K562 (cell line): ENCODE results near the gene PSMD11. TPM values are rescaled to one million over a fixed set of nuclear protein-coding genes. Genes with fewer than 3 reads are reported as not detected.

Source experiments
- ATF3 ChIP-seq, 2 experiments: fragments of 450-650 bp in 1 of 2; sonication (generic) in 1 of 2; formaldehyde crosslinking in 1 of 2; IDR thresholded peaks in 1 of 2; conservative IDR thresholded peaks in 1 of 2; 2 replicates each; pipeline versions ENCODE4 v1.6.1 to v1.8.1; 2016 to 2023; ENCODE audit warnings: mild to moderate bottlenecking in 2 of 2, moderate library complexity in 2 of 2, inconsistent platforms in 1 of 2, missing genetic modification reagents in 1 of 2
- BHLHE40 ChIP-seq: IDR thresholded peaks from 2 replicates; pipeline ENCODE4 v1.6.1; 2011; ENCODE audit warnings: low read length, improper control_type of control experiment
- ELF1 ChIP-seq: fragments of 200-800 bp; sonication (Bioruptor generic); IDR thresholded peaks from 2 replicates; pipeline ENCODE4 v1.6.1; 2016; ENCODE audit warnings: missing genetic modification characterization, missing compliant biosample characterization
- LEF1 ChIP-seq: fragments of 450-650 bp; IDR thresholded peaks from 2 replicates; pipeline ENCODE4 v1.6.1; 2016; ENCODE audit warnings: mild to moderate bottlenecking
- MECOM ChIP-seq: fragments of 250-450 bp; sonication (Bioruptor Pico); IDR thresholded peaks from 2 replicates; pipeline ENCODE4 v1.8.0; 2022; ENCODE audit warnings: inconsistent platforms
- NCOA6 ChIP-seq: fragments of 450-650 bp; IDR thresholded peaks from 2 replicates; pipeline ENCODE4 v1.6.1; 2017; ENCODE audit warnings: mild to moderate bottlenecking
- PTBP1 ChIP-seq: fragments of 200-400 bp; formaldehyde crosslinking; IDR thresholded peaks from 2 replicates; pipeline ENCODE4 v1.6.1; 2017; ENCODE audit warnings: low read depth, low read length
- SMAD3 ChIP-seq: fragments of 450-650 bp; formaldehyde crosslinking; conservative IDR thresholded peaks from 2 replicates; pipeline ENCODE4 v1.4.0; 2020; ENCODE audit warnings: mild to moderate bottlenecking
- SUPT5H ChIP-seq: fragments of 450-650 bp; IDR thresholded peaks from 2 replicates; pipeline ENCODE4 v1.6.1; 2016
- TCFL5 ChIP-seq: fragments of 250-450 bp; sonication (Bioruptor Pico); conservative IDR thresholded peaks from 2 replicates; pipeline ENCODE4 v1.6.1; 2021; ENCODE audit warnings: mild to moderate bottlenecking, moderate library complexity, matching md5 sums
- TEAD1 ChIP-seq, 2 experiments: fragments of 450-650 bp in 1 of 2; sonication (generic) in 1 of 2; formaldehyde crosslinking; IDR thresholded peaks; 2 replicates each; pipeline versions ENCODE4 v1.4.0 to v1.8.0; 2020 to 2022; ENCODE audit warnings: mild to moderate bottlenecking in 2 of 2, missing genetic modification reagents in 1 of 2
- TEAD4 ChIP-seq, 2 experiments: sonication (generic) in 1 of 2; formaldehyde crosslinking in 1 of 2; IDR thresholded peaks; 2 replicates each; pipeline versions ENCODE4 v1.6.1 to v1.8.0; 2012 to 2022; ENCODE audit warnings: borderline replicate concordance in 1 of 2, inconsistent platforms in 1 of 2, low read length in 1 of 2, mild to moderate bottlenecking in 1 of 2, missing genetic modification reagents in 1 of 2
- TFAP4 ChIP-seq: sonication (generic); formaldehyde crosslinking; IDR thresholded peaks from 2 replicates; pipeline ENCODE4 v1.8.0; 2022; ENCODE audit warnings: missing genetic modification reagents, mild to moderate bottlenecking, moderate library complexity, borderline replicate concordance
- ZNF41 ChIP-seq: fragments of 250-450 bp; sonication (Bioruptor Pico); conservative IDR thresholded peaks from 2 replicates; pipeline ENCODE4 v1.4.0; 2020; ENCODE audit warnings: mild to moderate bottlenecking
- ZNF75A ChIP-seq: fragments of 450-650 bp; formaldehyde crosslinking; IDR thresholded peaks from 2 replicates; pipeline ENCODE4 v1.4.0; 2020; ENCODE audit warnings: mild to moderate bottlenecking
- polyA plus RNA-seq, 8 experiments: library from polyadenylated mRNA; depleted of rRNA in 4 of 8; stranded (reverse) in 5 of 8; unstranded in 3 of 8; fragments of >200 nt; fragmentation: Nextera tagmentation in 2 of 8; fragmentation: Illumina TruSeq in 1 of 8; extraction: Ambion mirVana in 2 of 8; extraction: Trizol in 1 of 8; gene quantifications; 2 replicates each; pipeline versions ENCODE4 v1.2.1 to v1.2.3, GENCODE V29; 2011 to 2014; ENCODE audit warnings: inconsistent platforms in 1 of 8, missing spikeins in 1 of 8
- total RNA-seq, 7 experiments: library from RNA; depleted of rRNA in 6 of 7; stranded (reverse); fragments of >200 nt in 6 of 7; fragmentation: Illumina TruSeq in 2 of 7; extraction: Trizol in 2 of 7; gene quantifications; 2 replicates each; pipeline versions ENCODE4 v1.2.1 to v1.2.3, GENCODE V29; 2011 to 2021; ENCODE audit warnings: low replicate concordance in 1 of 7
- TF ChIP-seq, protein P1 (sequence below), 2 experiments: fragments of 450-650 bp in 1 of 2; sonication (generic) in 1 of 2; formaldehyde crosslinking; conservative IDR thresholded peaks; 2 replicates each; pipeline versions ENCODE4 v1.4.0 to v1.8.1; 2020 to 2022; ENCODE audit warnings: mild to moderate bottlenecking in 1 of 2, missing genetic modification reagents in 1 of 2
- TF ChIP-seq, protein P2 (sequence below): sonication (generic); formaldehyde crosslinking; IDR thresholded peaks from 2 replicates; pipeline ENCODE4 v1.8.0; 2022; ENCODE audit warnings: mild to moderate bottlenecking, missing genetic modification reagents
- TF ChIP-seq, protein P3 (sequence below): fragments of 250-450 bp; sonication (Bioruptor Pico); IDR thresholded peaks from 2 replicates; pipeline ENCODE4 v1.8.0; 2021; ENCODE audit warnings: moderate library complexity, mild to moderate bottlenecking, inconsistent platforms
- TF ChIP-seq, protein P4 (sequence below), 2 experiments: fragments of 450-650 bp in 1 of 2; IDR thresholded peaks; 2 replicates each; pipeline ENCODE4 v1.6.1; 2011 to 2017; ENCODE audit warnings: low read depth in 2 of 2, antibody characterized with exemption in 1 of 2, borderline replicate concordance in 1 of 2, low read length in 1 of 2, mild to moderate bottlenecking in 1 of 2, mixed read lengths in 1 of 2; ENCODE audit not compliant: control insufficient read depth in 1 of 2

PSMD11 gene
- total and polyA plus RNA-seq, 9 of the 15 experiments (the other 6 are each of a cell fraction or from before 2014, with no cell fraction given) = 104 to 378 (median 158) TPM

- TF ChIP-seq ZNF41 (CRISPR knock-in tag) = no peak
- no peak for TF ChIP-seq TEAD4 (IDR thresholded peaks at IDR 0.05; ENCODE audit: low read length)
- no peak for TF ChIP-seq TEAD4 (CRISPR knock-in tag; IDR thresholded peaks at IDR 0.05; ENCODE audit: borderline replicate concordance)
- TF ChIP-seq, protein P1, sequence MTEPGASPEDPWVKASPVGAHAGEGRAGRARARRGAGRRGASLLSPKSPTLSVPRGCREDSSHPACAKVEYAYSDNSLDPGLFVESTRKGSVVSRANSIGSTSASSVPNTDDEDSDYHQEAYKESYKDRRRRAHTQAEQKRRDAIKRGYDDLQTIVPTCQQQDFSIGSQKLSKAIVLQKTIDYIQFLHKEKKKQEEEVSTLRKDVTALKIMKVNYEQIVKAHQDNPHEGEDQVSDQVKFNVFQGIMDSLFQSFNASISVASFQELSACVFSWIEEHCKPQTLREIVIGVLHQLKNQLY (CRISPR knock-in tag; conservative IDR thresholded peaks at IDR 0.05) = no peak
- TF ChIP-seq, protein P2, sequence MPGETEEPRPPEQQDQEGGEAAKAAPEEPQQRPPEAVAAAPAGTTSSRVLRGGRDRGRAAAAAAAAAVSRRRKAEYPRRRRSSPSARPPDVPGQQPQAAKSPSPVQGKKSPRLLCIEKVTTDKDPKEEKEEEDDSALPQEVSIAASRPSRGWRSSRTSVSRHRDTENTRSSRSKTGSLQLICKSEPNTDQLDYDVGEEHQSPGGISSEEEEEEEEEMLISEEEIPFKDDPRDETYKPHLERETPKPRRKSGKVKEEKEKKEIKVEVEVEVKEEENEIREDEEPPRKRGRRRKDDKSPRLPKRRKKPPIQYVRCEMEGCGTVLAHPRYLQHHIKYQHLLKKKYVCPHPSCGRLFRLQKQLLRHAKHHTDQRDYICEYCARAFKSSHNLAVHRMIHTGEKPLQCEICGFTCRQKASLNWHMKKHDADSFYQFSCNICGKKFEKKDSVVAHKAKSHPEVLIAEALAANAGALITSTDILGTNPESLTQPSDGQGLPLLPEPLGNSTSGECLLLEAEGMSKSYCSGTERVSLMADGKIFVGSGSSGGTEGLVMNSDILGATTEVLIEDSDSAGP (CRISPR knock-in tag) = no peak
- TF ChIP-seq ATF3 (IDR thresholded peaks at IDR 0.05) = no peak
- TF ChIP-seq ATF3 (CRISPR knock-in tag; conservative IDR thresholded peaks at IDR 0.05) = no peak
- TF ChIP-seq PTBP1 = no peak
- TF ChIP-seq ZNF75A = no peak
- TF ChIP-seq LEF1 = no peak
- no peak for TF ChIP-seq NCOA6
- no peak for TF ChIP-seq MECOM (CRISPR knock-in tag)
- TF ChIP-seq, protein P3, sequence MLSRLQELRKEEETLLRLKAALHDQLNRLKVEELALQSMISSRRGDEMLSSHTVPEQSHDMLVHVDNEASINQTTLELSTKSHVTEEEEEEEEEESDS (CRISPR knock-in tag) = no peak
- TF ChIP-seq TCFL5 (CRISPR knock-in tag) = no peak
- TF ChIP-seq TFAP4 = peak; percentile 93
- TF ChIP-seq TEAD1 (CRISPR knock-in tag; IDR thresholded peaks at IDR 0.05) = 0 out of 4 replicates have a peak, but pooled peaks of 1 of the 2 experiments have one; percentile 56
- TF ChIP-seq ELF1 = peak; percentile 53; the same call in 1 of the 2 replicates
- TF ChIP-seq, protein P4, sequence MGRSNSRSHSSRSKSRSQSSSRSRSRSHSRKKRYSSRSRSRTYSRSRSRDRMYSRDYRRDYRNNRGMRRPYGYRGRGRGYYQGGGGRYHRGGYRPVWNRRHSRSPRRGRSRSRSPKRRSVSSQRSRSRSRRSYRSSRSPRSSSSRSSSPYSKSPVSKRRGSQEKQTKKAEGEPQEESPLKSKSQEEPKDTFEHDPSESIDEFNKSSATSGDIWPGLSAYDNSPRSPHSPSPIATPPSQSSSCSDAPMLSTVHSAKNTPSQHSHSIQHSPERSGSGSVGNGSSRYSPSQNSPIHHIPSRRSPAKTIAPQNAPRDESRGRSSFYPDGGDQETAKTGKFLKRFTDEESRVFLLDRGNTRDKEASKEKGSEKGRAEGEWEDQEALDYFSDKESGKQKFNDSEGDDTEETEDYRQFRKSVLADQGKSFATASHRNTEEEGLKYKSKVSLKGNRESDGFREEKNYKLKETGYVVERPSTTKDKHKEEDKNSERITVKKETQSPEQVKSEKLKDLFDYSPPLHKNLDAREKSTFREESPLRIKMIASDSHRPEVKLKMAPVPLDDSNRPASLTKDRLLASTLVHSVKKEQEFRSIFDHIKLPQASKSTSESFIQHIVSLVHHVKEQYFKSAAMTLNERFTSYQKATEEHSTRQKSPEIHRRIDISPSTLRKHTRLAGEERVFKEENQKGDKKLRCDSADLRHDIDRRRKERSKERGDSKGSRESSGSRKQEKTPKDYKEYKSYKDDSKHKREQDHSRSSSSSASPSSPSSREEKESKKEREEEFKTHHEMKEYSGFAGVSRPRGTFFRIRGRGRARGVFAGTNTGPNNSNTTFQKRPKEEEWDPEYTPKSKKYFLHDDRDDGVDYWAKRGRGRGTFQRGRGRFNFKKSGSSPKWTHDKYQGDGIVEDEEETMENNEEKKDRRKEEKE (IDR thresholded peaks at IDR 0.05; ENCODE audit: borderline replicate concordance in 1 of 2, control insufficient read depth in 1 of 2, low read depth in 2 of 2, low read length in 1 of 2) = peak in 1 of 2 experiments; percentile 98; a peak in 2 of 4 replicates
- TF ChIP-seq BHLHE40 = peak; percentile 14; the same call in 1 of the 2 replicates
- peak; percentile 84 for TF ChIP-seq SUPT5H
- TF ChIP-seq SMAD3 (CRISPR knock-in tag) = no peak
These were observed at the start of gene PSMD11 (continued) for GRCh38 chr17:32444301-32445073.
